Measurements from ENCODE around the gene PACSIN2.
"Not testable (repeated sequence)": the region's sequence is repeated elsewhere in the genome, so short reads cannot be mapped to it uniquely, and the experiment has no call there.

PACSIN2 gene

DNA sequence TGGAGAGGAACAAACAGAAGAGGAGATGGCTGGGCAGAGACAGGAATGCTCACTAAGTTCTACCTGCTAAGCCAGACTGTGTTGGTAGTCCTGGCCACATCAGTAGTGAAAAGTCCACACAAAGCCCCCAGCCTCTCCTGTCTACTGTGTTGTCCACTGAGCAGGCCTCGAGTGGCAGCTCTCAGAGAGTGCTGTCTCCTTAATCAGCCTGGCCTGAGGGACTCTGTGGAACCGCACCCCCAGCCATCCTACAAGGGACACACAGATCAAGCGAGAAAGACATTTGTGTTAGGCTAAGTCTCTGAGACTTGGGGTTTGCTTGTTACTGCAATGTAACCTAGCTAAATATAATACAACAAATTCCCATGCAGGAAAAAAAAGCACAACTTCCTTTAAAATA, 71.0 kb downstream of the PACSIN2 start:
- no peak for DNase-seq

DNA sequence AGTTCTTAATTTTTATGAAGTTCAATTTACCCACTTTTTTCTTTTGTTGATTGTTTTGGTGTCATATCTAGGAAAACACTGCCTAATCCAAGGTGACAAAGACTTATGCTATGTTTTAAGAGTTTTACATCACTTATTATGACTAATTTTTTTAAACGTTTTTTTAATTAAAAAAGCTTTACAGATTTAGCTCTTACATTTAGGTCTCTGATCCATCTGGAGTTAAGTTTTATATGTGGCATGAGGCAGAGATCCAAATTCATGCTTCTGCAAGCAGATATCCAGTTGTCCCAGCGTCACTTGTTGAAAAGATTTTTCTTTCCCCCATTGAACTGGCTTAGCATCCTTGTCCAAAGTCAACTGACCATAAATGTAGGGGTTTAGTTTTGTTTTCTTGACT, 72.6 kb downstream of the PACSIN2 start:
- DNase-seq: no peak

DNA sequence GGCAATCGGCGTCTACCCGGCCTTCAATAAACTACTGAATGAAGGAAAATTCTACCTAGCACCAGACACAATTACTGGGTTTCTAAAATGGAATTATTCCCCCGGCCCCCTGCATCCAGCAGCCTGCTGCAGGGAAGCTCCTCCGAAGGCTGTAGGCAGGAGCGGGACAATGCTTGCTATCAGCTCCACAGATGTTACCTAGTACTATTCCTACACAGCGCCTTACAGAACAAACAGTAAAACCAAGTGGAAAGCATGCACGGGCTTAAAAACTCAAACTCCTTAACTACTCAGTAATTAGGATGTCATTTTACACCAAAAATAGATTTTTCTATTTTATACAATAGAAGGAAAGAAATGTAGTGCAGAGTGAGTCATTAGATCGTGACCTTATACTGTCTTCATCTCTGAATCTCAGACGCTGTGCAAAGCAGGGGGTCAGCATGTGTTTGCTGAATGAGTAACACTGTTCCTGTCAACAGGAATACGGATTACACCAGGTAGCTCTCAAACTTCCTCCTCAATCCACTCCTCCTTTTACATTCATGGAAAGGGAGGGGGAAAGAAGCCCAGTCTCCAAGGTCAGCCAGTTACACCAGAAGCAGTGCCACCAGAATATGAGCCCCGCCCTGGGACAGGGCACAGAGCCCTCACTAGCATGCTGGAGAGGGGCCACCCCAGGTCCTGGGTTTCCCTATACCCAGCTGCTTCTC, 74.9 kb downstream of the PACSIN2 start:
- peak; percentile 34 for DNase-seq

DNA sequence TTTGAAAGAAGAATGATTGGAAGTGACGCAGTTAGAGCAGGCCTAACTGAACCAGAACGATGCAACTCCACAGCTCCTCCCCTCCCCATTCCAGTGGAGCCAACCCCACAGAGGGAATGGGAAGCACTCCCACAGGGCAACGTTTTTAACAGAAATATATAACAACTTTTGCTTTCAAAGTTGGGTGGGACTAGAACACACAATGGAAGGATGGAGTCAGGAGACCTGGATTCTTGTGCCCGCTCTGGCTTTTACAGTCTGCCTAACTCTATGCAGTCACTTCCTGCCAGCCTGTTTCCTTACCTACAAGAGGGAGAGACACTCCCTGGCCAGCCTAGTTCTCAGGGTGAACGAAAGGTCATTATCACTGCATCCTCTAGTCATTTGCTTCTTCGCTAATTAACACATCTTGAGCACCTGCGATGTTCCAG, 75.5 kb downstream of the PACSIN2 start:
- no peak for DNase-seq

DNA sequence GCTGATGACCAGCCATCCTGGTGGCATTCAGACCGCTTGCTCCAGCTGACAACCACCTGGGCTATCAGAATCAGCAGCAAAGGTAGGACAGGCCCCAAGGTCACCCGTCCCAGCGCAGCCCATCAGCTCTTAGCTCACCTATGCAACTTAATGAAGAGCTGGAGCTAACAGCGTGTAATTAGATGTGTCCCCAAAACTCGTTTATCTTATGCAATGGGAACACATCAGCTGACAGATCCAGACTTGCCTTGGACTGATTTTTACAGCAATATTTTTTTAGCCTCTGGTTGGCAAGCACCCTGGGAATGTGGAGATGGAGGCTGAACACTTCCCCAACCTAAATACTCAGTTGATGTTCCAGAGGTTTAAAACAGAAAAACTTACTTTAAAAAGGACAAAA, 76.0 kb downstream of the PACSIN2 start:
- no peak for DNase-seq

DNA sequence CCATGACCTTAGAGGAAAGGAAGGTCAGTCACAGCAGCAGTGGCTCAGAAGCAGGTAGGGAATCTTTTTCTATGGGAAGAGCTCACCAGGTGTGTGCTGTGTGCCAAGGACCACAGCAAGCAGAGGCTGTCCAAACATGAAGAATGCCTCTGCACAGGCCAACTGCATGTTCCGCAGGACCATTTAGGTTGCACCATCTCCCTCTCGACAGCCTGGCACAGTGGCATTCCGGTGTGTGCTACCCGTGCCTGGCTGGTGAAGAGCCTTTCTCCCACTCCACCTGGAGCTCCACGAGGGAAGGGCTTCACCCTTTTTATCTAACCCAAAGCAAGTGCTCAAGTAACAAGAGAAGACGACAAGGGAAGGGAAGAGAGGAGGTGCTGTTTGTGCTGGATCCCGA, 76.5 kb downstream of the PACSIN2 start:
- no peak for DNase-seq

DNA sequence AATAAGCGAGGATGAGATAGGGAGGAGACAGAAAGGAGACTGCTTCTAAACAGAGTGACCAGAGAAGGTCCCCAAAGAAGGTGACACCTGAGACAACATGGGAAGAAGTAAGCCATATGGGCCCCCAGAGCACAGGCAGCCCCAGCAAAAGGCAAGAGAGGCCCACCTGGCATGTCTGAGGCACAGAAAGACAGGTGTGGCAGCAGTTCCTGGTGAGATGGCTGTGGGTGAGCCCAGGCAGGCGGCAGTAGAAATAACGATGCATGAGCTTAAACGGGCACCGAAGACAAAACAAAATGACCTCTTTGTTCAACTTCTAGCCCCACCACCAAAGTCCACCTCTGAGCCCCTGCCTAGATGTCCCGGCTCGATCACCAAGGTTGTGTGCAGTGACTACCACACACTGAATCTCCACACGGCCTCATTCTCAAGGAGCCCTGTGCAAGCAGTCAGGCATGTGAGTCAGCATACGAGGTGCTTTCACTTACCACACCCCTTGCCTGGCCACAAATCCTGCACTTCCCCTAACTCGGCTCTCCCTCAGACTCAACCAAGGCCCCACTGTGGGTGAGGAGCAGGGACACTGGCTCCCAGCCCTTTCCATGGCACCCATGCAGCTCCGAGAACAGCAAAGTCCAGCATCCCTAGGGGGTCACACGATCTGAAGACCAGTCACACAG, 77.6 kb downstream of the PACSIN2 start:
- DNase-seq: no peak

DNA sequence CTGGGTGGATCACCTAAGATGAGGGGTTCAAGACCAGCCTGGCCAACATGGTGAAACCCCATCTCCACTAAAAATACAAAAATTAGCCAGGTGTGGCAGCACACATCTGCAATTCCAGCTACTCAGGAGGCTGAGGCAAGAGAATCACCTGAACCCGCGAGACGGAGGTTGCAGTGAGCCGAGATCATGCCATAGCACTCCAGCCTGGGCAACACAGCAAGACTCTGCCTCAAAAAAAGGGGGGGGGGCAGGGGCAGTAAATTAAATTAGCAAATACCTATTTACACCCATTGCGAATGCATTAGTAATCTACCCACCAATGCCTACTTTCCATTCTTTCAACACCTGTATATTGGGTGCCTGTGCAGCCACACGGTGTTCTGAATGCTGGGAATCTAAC, 78.3 kb downstream of the PACSIN2 start:
- not testable (repeated sequence) for DNase-seq

DNA sequence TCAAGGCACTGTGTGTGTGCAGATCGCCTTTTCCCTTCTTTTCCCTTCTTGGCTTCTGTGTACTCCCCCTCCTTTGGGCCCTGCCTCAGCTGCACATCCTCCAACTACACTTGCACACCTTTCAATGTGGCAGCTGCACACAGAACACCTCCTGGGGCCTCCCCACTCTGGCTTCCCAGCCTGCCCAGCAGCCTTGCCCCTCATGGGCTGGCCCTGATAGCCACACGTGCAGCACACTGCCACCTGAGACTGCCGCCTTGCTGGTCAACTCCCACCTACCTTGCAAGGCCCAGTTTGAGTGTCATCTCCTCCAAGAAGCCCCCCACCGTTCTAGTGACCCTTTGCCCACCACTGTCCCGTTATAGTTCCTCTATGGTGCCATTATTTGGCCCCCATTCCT, 80.6 kb downstream of the PACSIN2 start:
- no peak for DNase-seq

DNA sequence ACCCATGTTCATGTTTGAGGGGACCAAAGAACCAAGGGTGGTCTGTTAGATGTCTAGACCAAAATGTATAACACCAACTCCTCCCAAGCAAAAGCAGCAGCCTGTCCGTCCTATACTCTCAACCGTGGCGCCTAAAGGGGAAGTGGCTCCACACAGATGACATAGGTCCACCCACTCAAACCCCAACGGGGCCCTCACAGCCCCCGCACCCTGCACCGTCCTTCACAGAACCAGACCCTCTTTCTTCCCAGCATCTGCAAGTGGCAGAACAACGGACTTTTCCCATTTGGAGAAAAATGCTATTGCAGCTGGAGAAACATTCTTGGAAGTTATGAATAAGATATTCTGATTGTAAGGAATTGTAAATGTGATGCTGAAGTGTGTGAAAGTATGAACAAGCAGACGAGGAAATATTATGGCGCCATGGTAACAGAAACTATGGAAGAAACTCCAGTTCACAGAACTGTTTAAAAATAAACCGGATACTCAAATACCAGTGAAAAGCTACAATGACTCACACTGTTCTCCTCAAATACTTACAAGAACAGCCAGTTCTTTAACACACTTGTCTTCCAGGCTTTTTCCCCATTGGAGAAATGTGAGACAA, 81.4 kb downstream of the PACSIN2 start:
- no peak for DNase-seq

DNA sequence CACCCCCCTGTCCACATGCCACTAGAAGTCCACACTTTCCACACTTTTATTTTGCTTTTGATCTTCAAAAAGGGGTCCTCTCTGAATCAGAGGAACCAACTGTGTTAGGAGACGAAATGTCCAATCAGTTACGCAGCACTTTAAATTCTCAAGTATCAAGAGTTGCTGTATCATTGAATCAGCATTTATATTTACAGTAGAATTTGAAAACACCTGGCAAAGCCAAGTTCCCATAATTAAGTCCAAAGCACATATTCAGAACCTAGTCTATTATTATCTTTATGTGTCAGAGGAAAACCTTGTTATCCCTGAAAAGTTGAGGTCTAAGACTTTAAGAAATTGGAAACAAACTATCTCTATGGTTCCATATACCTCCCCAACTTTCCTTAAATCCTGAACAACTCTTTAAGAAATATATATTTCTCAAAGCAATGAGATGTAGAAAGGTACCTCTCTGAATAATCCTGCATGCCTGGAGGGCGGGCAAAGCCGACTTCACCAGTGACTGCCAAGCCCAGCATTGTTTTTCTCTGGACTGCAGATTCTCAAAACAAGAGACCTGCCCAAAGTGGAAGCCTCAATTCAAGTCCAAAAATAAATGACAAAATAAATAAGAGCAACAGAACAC, 82.0 kb downstream of the PACSIN2 start:
- DNase-seq: no peak

DNA sequence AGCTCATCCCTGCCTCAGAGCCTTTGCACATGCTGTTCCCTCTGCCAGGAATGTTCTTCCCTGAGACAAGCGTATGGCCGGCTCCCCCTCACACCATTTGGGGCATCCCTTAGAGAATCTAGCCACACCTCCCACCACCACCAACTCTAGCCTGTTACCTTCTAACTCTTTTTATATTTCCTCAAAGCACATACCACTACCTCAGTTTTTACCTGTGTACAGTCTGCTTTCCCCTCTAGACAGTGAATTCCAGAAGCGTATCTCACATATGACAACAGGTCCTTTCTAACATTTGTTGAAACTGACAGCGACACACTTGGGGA, 82.8 kb downstream of the PACSIN2 start:
- no peak for DNase-seq

DNA sequence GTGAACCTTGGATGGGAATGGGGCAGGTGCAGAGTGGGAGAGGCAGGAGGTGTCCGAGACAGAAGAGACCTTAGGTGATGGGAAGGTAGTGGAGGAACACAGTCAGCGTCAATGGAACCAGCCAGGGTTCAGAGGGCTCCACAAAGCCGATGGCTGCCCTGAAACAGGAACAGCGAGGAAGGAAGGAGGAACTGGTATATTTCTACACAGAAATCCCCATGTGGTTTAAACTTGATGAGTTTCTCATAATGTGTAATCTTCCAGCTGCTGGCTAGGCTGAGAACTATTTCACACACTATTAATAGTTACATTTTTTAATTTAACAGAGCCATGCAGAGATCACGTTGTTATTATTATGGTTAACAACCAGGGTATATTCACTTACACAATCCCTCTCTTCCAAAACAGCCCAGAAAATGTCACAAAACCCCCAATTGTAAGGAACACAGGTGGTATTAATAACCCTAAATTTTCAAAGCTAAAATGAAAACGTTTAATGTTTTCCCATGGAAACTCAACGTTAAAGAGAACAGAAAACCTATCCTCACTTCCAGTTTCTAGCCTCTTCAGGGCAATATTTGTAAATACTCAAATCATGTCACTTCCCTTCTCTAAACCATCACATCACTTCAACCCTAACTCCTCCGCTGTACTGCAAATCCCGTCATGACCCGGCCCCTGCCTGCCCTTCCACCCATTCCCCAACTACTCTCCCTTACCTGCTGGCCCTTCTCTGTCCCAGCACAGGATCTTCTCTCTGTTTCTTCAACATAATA, 83.3 kb downstream of the PACSIN2 start:
- DNase-seq: no peak

DNA sequence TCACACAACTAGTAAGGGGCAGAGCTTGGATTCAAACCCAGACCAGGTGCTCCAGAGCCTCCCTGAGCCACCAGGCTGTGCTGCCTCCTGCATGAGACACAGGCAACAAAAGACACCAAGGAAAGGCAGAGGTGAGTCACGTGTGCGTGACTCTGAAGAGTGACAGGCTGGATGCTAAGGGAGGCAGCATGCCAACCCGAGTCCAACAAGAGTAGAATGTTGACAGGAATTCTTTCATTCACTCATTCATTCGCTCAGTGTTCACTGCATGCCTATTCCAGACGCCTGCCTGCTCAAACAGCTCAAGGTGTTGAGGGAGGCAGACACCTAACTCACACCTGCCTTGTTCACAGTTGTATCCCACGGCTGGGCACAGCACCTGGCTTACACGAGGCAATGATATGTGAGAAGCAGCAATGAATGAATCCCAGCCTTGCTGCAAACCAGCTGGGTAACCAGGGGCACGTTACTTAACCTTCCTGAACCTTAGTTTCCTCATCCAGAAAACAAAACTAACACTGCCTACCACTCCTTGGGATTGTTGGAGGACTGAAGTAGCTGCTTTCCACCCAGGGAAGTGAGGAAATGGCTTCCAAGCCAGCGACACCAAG, 84.0 kb downstream of the PACSIN2 start:
- DNase-seq: no peak

DNA sequence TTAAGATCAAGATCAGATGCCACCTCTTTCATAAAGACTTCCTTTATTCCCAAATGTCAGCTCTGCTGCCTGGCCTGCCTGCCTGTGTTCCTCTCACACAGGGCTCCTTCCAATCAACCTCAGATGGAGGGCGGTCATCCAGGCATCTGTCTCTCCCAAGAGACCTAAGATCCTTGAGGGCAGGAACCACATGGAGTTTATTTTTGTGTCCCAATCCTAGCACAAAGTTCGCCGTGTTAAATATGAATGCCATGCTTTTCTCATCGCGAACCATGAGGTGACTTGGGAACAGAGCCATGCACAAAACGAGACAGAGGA, 85.2 kb downstream of the PACSIN2 start:
- DNase-seq: no peak

DNA sequence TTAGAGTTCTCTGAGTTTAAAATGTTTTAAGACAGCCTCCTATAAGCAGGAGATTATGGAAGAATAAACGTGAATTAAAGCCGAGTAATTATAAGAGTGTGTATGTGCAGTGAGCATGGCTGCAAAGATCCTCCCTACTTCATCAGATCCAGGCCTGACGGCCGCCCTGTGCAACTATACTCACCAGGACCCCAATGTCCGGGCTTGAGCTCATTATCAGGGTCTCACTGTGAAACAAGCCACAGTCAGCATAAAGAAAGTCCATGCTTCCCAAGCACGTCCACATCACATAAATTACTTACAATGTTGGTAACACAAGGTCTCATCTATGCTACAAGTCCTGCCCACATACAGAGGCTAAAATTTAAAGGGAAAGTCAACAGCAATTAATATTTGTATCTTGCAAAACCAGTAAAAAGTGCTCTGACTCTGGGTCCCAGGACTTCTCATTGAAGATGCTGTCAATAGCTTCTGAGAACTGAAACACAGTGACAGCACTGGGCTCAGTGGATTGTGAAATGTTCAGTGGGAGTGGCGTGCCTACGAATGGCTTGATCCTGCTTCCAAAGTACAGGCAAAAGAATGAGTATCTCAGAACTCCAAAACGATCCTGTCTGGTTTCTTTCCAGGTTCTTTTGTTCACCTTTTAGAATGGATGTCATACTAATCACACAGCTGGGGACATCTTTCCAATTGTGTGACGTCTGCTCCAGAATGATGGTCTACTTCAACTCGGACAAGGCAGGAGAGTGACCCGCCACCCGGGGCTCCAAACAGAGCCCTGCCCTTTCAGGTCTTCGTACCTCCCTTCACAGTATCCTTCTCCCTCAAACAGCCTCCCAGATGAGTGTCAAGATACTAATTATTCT, 85.7 kb downstream of the PACSIN2 start:
- DNase-seq: no peak

DNA sequence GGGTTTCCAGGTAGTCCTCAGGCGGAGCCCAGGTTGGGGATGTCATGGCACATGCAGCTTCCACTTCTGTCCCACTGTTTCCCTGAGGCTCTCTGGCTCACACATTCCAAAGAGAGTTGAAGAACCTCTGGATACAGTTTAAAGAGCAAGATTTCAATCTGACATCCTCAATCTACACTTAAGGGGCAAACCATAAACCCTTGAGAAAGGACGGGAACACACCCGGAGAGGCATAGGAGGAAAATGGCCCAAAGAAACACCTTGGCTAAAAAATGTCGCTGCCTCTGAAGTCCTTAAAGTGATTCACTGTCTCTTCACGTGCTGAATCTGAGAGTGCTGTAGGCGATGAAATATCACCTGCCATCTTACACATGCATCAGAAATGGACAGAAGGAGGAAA, 87.0 kb downstream of the PACSIN2 start:
- no peak for DNase-seq

DNA sequence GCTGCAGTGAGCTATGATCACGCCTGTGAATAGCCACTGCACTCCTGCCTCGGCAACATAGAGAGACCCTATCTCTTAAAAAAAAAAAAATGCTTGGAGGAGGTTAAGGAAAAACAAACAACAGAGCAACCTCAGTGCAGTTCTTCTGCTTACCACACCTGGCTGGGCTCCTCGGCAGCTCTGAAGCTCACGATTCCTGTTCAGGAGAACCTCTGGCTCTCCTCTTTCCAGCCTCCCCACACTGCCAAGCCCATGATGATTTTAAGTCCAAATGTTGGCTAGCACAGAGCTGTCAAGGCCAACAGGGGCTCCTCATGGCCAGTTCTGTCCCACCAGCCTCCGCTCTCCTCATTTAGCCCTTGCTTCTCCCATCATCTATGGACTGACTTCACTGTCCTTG, 88.2 kb downstream of the PACSIN2 start:
- DNase-seq: no peak

DNA sequence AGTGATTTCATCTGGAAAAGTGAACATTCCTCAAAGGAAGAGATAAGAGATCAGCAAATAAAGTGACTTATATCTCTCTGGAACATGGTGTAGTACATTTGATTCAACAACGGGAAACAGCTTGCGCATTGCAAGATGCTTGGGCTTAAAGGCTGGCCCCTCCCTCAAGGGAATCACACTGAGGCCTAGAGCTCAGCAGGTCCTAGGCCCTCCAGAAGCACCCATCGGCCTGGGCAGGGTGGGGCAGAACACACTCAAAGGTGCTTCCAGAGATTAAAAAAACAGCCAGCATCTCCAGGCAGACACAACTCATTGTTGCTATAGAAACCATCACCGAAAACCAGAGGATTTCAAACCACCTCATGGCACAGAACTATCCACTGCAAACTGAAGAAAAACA, 88.8 kb downstream of the PACSIN2 start:
- DNase-seq: no peak

DNA sequence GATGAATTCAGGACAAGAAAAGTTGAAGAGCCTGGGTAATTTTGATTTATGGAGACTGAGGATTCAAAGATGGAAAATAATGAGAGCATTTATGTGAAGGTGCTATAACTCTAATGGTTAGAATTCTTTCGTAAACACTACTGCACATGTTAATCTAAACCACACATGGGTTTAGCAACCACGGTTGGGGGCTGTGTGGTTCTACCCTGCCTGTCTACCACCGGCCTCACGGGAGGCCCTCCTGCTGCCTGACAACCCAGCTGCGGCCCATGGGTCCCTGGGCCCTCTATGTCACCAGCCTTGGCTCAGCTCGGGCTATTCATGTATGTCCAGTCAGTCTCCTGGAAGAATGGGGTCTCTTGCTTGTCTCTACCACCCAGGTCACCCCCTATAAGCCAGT, 89.4 kb downstream of the PACSIN2 start:
- DNase-seq: no peak

DNA sequence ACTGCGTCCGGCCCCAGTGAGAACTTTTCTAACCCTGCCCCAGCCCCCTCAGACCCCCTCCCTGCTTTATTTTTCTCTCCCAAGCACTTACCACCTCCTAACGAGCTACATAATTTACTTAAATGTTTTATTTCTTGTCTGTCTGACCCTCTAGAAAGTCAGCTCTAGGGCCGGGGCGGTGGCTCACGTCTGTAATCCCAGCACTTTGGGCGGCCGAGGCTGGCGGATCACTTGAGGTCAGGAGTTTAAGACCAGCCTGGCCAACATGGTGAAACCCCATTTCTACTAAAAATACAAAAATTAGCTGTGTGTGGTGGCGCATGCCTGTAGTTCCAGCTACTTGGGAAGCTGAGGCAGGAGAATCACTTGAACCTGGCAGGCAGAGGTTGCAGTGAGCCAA, 89.9 kb downstream of the PACSIN2 start:
- not testable (repeated sequence) for DNase-seq

DNA sequence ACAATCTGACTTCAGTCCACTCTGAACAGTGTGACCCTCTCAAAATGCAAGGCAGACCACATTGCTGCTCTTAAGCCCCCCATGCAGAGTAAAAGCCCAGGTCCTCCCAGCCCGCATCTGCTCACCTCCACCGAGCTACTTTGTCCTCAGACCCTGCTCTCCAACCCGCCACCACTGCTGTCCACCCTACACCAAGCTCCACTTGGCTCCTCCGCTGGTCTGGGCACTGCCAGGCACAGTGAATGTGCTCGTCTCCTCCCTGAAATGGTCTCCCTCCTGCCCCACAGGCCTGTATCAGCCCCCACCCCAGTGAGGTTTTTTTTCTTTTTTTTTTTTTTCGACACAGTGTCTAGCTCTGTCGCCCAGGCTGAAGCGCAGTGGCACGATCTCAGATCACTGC, 90.5 kb downstream of the PACSIN2 start:
- DNase-seq: no peak

Data from NCI-H510A treated with DMSO at 0.1 percent for 48 hours (cell line).